ENCODE results near the gene NUDT22.

- peak; percentile 93 for TF ChIP-seq GATA2 (IDR thresholded peaks at IDR 0.05; ENCODE audit: low read depth, low read length)
- TF ChIP-seq GATA3 (IDR thresholded peaks at IDR 0.05; ENCODE audit: low read depth, low read length): no peak
These were observed 38.3 kb downstream of the NUDT22 start for GRCh38 chr11:64264371-64264852.
